Measurements from ENCODE around the gene PIAS2. TPM values are rescaled to one million over a fixed set of nuclear protein-coding genes. Genes with fewer than 3 reads are reported as not detected.

Gene PIAS2
- total RNA-seq, 1 donor from 2014 or later: 54.5 TPM

- Histone ChIP-seq H3K9me3 (no peaks in the 10 kb centered on the region), H3K4me3 (no peak overlapping the region), H3K27ac (no peak overlapping the region), H3K36me3 (no peaks in the 10 kb centered on the region), H3K27me3 (no peaks in the 10 kb centered on the region), H3K4me1 (peaks cover 0 to 5% of the 10 kb centered on the region in 2 donors)
- DNase-seq (ENCODE audit: low spot score in 2 of 2): no peak
- intact Hi-C loops (cut with DNase I): no loop called here
- TF ChIP-seq CTCF (IDR thresholded peaks at IDR 0.05): no peak
These were observed 3.3 kb upstream of the PIAS2 start for GRCh38 chr18:46920653-46921052.

GRCh38 chr18:46920067-46920466 lies 2.8 kb upstream of the PIAS2 start:
- DNase-seq (ENCODE audit: low spot score in 2 of 2): no peak
- Histone ChIP-seq H3K27ac (no peak overlapping the region), H3K9me3 (no peaks in the 10 kb centered on the region), H3K4me3 (no peak overlapping the region), H3K27me3 (no peaks in the 10 kb centered on the region), H3K4me1 (peaks cover 0 to 10% of the 10 kb centered on the region in 2 donors), H3K36me3 (no peaks in the 10 kb centered on the region)
- intact Hi-C loops (cut with DNase I): no loop called here
- no peak for TF ChIP-seq CTCF (IDR thresholded peaks at IDR 0.05)

- no peak for DNase-seq (ENCODE audit: low spot score in 2 of 2)
- intact Hi-C loops (cut with DNase I): loop anchor here (2.0 to 10.0 kb wide), 2 partner anchors 29 to 1403 kb away; no protein-coding TSS in a partner anchor
- Histone ChIP-seq H3K27ac (peak overlapping the region; percentile 76 to 87), H3K27me3 (no peaks in the 10 kb centered on the region), H3K36me3 (no peaks in the 10 kb centered on the region), H3K4me1 (peaks cover 0 to 10% of the 10 kb centered on the region in 2 donors), H3K9me3 (no peaks in the 10 kb centered on the region), H3K4me3 (peak overlapping the region; percentile 73 to 90)
- TF ChIP-seq CTCF (IDR thresholded peaks at IDR 0.05): no peak
These were observed 695 bp upstream of the PIAS2 start for GRCh38 chr18:46917803-46918600.

- intact Hi-C loops (cut with DNase I): loop anchor here (2.0 to 10.0 kb wide), 2 partner anchors 30 to 1402 kb away; no protein-coding TSS in a partner anchor
- no peaks in the 10 kb centered on the region for H3K9me3 ChIP-seq
These were observed 678 bp downstream of the PIAS2 start for GRCh38 chr18:46916551-46917107.

More at GRCh38 chr18:46916551-46917107, 678 bp downstream of the PIAS2 start:
- Histone ChIP-seq H3K4me1 (peaks cover 0 to 10% of the 10 kb centered on the region in 2 donors), H3K27me3 (no peaks in the 10 kb centered on the region), H3K36me3 (no peaks in the 10 kb centered on the region), H3K27ac (peak overlapping the region; percentile 76 to 87), H3K4me3 (peak overlapping the region; percentile 73 to 90)
- no peak for TF ChIP-seq CTCF (IDR thresholded peaks at IDR 0.05)
- no peak for DNase-seq (ENCODE audit: low spot score in 2 of 2)

Measured in ascending aorta (tissue), 2 donors.